Endothelial cell (in vitro differentiated cells): Measurements from ENCODE around the gene MTCH1. TPM values are rescaled to one million over a fixed set of nuclear protein-coding genes. Genes with fewer than 3 reads are reported as not detected.

Experiments used
- DNase-seq: peaks from one replicate; pipeline ENCODE4 v3.0.0; 2021; ENCODE audit warnings: low spot score
- H3K27ac Mint-ChIP-seq: one replicate; pipeline ENCODE4 v1.8.0; 2021; ENCODE audit warnings: mixed read lengths, inconsistent platforms; ENCODE audit not compliant: unreplicated experiment
- H3K27me3 Mint-ChIP-seq: one replicate; pipeline ENCODE4 v1.8.0; 2021; ENCODE audit warnings: mild to moderate bottlenecking, moderate library complexity, mixed read lengths, inconsistent platforms; ENCODE audit not compliant: unreplicated experiment
- H3K36me3 Mint-ChIP-seq: one replicate; pipeline ENCODE4 v1.8.0; 2021; ENCODE audit warnings: mild to moderate bottlenecking, low read depth, mixed read lengths, inconsistent platforms; ENCODE audit not compliant: unreplicated experiment
- H3K4me1 Mint-ChIP-seq: one replicate; pipeline ENCODE4 v1.8.0; 2021; ENCODE audit warnings: mild to moderate bottlenecking, mixed read lengths, inconsistent platforms; ENCODE audit not compliant: unreplicated experiment
- H3K4me3 Mint-ChIP-seq: one replicate; pipeline ENCODE4 v1.8.0; 2021; ENCODE audit warnings: mild to moderate bottlenecking, mixed read lengths, inconsistent platforms; ENCODE audit not compliant: unreplicated experiment
- H3K9me3 Mint-ChIP-seq: one replicate; pipeline ENCODE4 v1.8.0; 2021; ENCODE audit warnings: mixed read lengths, inconsistent platforms; ENCODE audit not compliant: unreplicated experiment
- CTCF ChIP-seq: fragments of 200-600 bp; sonication (generic); IDR thresholded peaks from one replicate; pipeline ENCODE4 v1.5.0; 2021; ENCODE audit warnings: antibody characterized with exemption; ENCODE audit not compliant: unreplicated experiment
- total RNA-seq: library from RNA; stranded (reverse); fragmentation: NEBNext Ultra II Directional; extraction: Animal tissue kit (Norgen Biotek cat#: 25700); gene quantifications from one replicate; pipeline ENCODE4 v1.2.1, GENCODE V29; 2021; ENCODE audit not compliant: unreplicated experiment

Gene MTCH1
- total RNA-seq, 1 donor from 2014 or later = 304 TPM

DNA sequence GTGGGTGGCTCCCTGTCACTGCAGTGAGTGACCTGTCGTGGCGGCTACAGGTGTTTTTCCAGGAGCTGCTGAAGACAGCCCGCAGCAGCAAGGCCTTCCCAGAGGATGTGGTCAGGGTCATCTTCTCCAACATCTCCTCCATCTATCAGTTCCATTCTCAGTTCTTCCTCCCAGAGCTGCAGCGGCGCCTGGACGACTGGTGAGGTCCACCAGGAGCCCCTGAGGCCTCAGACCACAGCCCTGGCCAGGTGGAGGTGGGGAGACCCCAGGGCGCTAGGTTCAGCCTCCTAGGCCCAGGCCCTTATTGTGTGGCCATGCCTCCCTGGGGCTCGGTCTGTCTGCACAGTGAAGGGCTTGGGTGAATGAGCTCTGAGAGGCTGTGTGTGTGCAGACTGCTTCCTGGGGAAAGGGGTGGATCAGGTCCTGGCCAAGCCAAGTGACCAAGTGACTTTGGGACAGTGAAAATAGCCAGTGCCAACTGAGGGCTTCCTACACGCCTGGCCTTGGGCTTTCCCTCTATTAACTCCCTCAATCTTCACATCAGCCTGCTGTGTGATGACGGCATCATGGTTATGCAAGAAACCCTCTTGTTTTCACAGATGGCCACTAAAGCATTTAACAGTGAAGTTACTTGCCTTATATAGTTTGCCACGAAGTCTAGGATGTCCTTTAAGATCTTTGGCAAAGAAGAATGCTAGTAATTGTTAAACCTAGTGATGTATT lies 25.8 kb upstream of the MTCH1 start:
- no peaks in the 10 kb centered on the region for H3K4me1 Mint-ChIP-seq
- no peak for TF ChIP-seq CTCF
- DNase-seq = no peak
- no peak overlapping the region for H3K4me3 Mint-ChIP-seq
- H3K27ac Mint-ChIP-seq = no peak overlapping the region
- peaks cover 7% of the 10 kb centered on the region for H3K27me3 Mint-ChIP-seq
- no peaks in the 10 kb centered on the region for H3K36me3 Mint-ChIP-seq
- no peaks in the 10 kb centered on the region for H3K9me3 Mint-ChIP-seq

GRCh38 chr6:37010402-37010892 lies 24.5 kb upstream of the MTCH1 start:
- H3K9me3 Mint-ChIP-seq = no peaks in the 10 kb centered on the region
- H3K4me3 Mint-ChIP-seq = no peak overlapping the region
- TF ChIP-seq CTCF = no peak
- H3K27ac Mint-ChIP-seq = no peak overlapping the region
- no peak for DNase-seq
- peaks cover 3% of the 10 kb centered on the region for H3K27me3 Mint-ChIP-seq
- no peaks in the 10 kb centered on the region for H3K4me1 Mint-ChIP-seq
- H3K36me3 Mint-ChIP-seq = no peaks in the 10 kb centered on the region

- peaks cover 2% of the 10 kb centered on the region for H3K27me3 Mint-ChIP-seq
- no peak overlapping the region for H3K4me3 Mint-ChIP-seq
- H3K36me3 Mint-ChIP-seq = no peaks in the 10 kb centered on the region
- H3K9me3 Mint-ChIP-seq = no peaks in the 10 kb centered on the region
- TF ChIP-seq CTCF = no peak
- no peaks in the 10 kb centered on the region for H3K4me1 Mint-ChIP-seq
- no peak overlapping the region for H3K27ac Mint-ChIP-seq
- no peak for DNase-seq
Observed at GRCh38 chr6:37008484-37009465, 22.8 kb upstream of the MTCH1 start.

- Mint-ChIP-seq H3K4me3 (no peak overlapping the region), H3K27me3 (no peaks in the 10 kb centered on the region), H3K4me1 (no peaks in the 10 kb centered on the region), H3K9me3 (no peaks in the 10 kb centered on the region), H3K27ac (peak overlapping the region; percentile 64), H3K36me3 (no peaks in the 10 kb centered on the region)
- DNase-seq = no peak
- TF ChIP-seq CTCF = no peak
Observed at GRCh38 chr6:37007340-37008043, 21.5 kb upstream of the MTCH1 start.
